Measurements from ENCODE around the gene DLGAP1.
A peak's percentile ranks its signal among the peaks of the same experiment; 100 is the strongest.

Gene DLGAP1

GRCh38 chr18:3984163-3984757 is 470.8 kb downstream of the DLGAP1 start:
- no peak for DNase-seq

DNA sequence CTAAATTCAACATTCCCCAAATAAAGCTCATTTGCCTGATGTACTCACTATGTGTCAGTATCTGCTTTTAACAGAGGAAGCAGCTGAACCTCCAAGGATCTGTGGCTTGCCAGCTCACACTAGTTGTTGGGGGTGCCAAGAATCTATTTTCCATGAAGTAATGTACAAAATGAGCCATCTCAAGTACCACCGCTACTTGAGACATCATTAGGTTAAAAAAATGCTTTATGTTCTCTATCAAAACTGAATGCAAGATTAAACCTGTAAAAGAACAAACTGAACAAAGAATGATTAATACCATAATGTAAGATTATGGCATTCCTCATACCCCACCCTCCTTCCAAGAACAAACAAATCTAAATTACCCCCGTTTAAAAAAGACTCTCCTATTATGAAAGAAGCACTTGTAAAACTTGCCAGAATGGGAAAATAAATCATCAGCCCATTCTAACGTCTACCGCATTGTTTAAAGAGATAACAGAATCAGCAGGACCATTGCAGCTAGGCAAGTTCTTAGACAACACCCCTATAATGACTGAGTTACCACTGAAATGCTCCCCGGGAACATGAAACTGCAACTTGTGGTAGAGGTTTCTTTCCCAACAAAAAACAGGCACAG is 471.6 kb downstream of the DLGAP1 start:
- peak; percentile 75 for DNase-seq

DNA sequence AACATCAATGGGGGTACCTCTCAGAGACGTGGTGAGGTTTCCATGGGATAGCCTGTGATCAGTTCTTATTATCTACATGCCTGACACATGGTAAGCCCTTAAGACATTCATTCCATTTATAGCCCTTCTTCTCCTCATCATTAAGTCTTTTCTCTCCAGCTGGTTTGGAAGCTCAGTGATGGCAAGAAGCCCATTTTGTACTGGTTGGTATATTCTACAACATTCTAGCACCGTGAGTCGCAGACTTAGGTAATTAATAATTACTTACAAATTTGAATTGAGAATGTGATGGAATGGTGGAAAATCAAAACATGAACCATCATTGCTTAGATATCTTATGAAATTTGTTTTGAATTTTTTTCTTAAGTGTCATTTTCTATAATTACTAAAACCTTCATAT is 472.6 kb downstream of the DLGAP1 start:
- peak; percentile 40 for DNase-seq

- DNase-seq = no peak
These were observed 476.1 kb downstream of the DLGAP1 start for GRCh38 chr18:3979024-3979423.

DNA sequence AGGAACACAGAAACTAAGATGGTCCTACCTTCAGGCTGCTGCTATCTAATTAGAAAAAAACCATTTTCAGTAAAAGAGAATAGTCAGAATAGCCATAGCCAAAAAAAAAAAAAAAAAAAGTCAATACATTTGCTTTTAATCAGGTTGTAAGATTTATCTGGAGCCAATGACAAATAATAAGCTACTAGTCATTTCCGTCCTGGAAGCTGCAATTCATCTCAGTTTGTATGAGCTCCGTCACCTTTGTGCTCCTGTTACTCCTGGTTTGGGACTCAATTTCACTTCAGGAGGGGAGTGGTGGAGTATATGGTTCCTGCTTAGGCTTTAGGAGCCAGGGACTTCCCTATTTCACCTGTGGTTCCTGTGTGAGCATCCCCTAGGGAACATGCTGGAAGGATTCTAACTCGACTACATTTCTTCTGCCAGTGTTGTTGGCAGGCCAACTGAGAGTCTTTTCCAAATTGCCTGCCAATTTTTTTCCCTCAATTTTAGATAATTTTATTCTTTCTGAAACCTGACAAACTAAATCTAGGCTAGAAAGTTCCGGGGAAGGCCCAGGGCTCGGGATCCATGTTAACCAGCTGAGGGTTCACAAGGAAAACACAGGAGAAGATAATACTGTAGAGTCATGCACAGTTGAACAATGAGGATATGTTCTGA is 481.8 kb downstream of the DLGAP1 start:
- DNase-seq = no peak

- DNase-seq = no peak
These were observed 482.7 kb downstream of the DLGAP1 start for GRCh38 chr18:3972291-3972930.

GRCh38 chr18:3970929-3971328 is 484.2 kb downstream of the DLGAP1 start:
- DNase-seq = no peak

GRCh38 chr18:3967359-3968180 is 487.5 kb downstream of the DLGAP1 start:
- peak; percentile 5 for DNase-seq

GRCh38 chr18:3966642-3967358 is 488.3 kb downstream of the DLGAP1 start:
- DNase-seq = peak; percentile 86

DNA sequence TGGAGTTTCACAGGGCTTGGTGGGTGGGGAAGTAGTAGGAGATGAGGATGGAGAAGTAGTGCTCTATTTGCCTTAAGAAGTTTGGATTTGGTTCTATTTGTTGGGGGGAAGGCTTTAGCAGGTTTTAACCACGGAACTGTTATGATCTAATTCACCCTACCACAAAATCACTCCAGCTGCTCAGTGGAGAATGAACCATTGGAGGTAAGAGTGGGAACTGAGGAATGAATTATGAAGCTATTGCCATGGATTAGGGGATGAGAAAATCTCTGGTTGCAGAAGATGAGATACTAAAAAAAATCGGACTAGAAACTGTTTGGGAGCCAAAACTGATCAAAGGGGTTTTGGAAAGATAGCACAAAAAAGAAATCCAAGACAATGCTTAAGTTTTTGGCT is 488.9 kb downstream of the DLGAP1 start:
- no peak for DNase-seq

DNA sequence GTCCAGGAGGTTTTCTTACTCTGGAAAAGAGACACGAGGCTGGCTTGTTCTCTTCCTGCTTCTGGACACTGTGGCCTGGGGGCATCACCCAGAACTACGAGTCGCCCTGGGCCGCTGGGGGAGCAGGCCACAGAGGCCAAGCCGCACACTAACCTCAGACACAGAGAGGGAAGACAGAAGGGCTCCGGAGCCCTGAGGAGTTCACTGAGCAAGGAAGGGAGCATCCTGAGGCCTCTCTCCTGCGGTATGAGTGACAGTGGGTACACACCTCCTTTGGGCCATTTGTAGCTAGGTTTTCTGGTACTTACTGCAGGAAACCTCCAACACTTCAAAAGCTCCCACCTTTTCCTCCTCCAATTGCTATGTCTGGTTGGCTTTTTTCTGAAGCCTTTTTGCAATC is 494.1 kb downstream of the DLGAP1 start:
- peak; percentile 8 for DNase-seq

GRCh38 chr18:3960142-3960541 is 495.0 kb downstream of the DLGAP1 start:
- DNase-seq = no peak

- no peak for DNase-seq
These were observed 503.1 kb downstream of the DLGAP1 start for GRCh38 chr18:3952031-3952430.

GRCh38 chr18:3950668-3951404 is 504.3 kb downstream of the DLGAP1 start:
- no peak for DNase-seq

DNA sequence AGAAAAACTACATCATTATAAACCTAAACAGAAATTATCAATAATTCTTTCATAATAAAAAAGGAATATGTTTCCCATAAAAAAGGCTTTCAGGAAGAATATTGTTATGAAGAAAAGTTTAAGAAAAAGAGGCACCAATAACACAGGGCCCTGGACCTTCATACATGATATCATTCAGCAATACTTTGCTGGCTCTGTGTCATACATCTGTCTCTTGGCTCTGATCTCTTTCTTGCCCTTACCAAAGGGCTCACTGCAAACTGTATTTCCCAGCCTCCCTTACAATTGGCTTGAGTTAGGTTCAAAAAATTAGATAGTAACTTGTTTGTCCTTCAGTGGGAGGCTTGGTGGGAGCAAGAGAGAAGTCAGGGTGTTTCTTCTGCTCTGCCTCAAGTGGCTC is 506.1 kb downstream of the DLGAP1 start:
- no peak for DNase-seq

- DNase-seq = no peak
These were observed 507.7 kb downstream of the DLGAP1 start for GRCh38 chr18:3947383-3947782.

DNA sequence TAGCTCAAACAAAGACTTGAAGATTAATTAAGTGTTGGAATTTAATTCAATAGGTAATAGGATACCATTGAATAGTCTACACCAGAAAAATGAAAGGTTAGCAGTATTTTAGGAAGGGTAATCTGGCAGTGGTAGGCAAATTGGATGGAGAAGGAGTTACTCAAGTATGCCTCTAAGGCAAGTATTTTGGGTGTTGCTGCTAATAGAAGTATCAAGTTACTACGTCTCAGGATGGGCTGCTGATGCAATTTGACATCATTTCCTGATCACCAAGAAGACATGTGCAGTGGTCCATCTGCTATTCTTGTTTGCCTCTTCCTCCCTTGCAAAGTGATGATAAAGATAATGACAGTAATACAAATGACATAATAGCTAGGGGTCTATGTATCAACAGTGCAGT is 519.8 kb downstream of the DLGAP1 start:
- peak; percentile 5 for DNase-seq

- DNase-seq = no peak
These were observed 522.8 kb downstream of the DLGAP1 start for GRCh38 chr18:3932276-3932675.

DNA sequence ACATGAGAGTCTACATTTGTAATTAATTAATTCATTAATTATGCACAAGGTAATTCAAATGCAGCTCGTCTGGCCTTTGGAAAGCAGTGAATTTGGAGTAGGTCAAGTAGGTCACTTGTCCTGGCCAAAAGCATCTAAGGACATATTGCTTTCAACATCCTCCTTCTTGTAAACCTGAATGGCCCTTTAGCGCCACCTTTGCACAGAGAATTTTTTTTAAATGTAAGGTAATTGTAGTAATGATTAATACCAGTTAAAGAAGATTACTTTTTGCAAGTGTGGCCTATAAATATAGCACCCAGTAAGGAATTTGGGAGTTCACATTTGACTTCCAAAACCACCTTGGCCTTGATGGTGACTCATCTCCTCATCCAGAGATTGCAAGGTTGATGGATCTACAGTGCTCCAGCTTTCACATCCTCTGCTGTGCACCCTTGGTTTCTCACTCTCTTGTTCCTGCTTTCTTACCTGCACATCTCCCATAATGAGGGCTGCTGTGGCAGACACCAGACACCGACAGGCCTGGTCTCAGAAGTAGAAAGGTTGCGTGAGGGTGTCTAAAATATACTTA is 523.5 kb downstream of the DLGAP1 start:
- DNase-seq = peak; percentile 21

DNA sequence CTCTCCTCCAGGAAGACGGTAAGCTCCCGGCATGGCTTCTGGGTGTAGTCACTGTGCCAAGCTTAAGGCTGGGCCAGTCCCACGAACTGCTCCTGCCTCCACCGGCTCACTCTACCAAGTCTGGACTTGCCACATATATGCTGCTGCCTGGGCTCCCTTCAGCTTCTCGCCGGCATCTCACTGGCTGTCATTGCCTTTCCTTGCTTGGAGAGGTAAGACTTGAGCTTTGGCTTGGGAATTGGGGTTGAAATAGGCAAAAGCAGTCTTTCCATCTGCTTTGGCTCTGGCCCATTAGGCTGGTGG is 524.1 kb downstream of the DLGAP1 start:
- DNase-seq = no peak

Data from EL (cell line).